ENCODE measurements around the gene BMX.

BMX gene

GRCh38 chrX:15563056-15563455, 62.4 kb downstream of the BMX start:
- TF ChIP-seq JUND (IDR thresholded peaks at IDR 0.05; ENCODE audit: low read depth): no peak
- in situ Hi-C loops (cut with HindIII; ENCODE audit: low pct_unique_long_range_greater_than_20kb, low sequenced_read_pairs): no loop called here
- no peak for DNase-seq (ENCODE audit: low read depth in 1 of 2, low spot score in 1 of 2)

DNA sequence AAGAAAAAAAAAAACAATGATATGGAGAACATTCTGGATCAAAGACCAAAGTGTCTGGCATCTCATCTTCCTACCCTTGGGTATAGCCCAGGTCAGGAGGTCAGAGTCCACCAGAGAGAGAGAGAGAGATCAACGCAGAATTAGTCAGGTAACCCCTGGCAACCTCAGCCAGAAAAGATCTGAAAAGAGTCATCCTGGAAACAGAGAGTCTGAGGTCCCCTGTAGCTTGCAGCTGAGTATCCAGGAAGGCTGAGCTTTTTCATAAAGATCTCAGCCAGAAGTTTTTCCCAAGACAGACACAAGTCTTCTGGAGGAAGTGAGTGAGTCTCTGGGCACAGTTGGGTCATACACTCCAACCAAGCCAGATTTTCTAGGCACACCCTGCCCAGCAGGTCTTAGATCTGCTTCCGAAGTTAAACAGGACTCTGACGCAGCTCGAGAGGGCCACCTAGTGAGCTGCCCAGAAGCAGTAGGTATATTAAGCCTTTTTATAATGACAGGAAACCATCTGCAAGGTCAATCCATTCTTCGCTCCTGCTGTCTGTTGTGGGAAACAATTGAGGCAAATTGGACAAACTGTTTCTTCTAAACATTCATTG, 64.5 kb downstream of the BMX start:
- in situ Hi-C loops (cut with HindIII; ENCODE audit: low pct_unique_long_range_greater_than_20kb, low sequenced_read_pairs): no loop called here
- TF ChIP-seq JUND (IDR thresholded peaks at IDR 0.05; ENCODE audit: low read depth): no peak

GRCh38 chrX:15566244-15566643, 65.6 kb downstream of the BMX start:
- TF ChIP-seq JUND (IDR thresholded peaks at IDR 0.05; ENCODE audit: low read depth): no peak

More for the DNA sequence above, 64.5 kb downstream of the BMX start:
- peak; percentile 7 to 87 for DNase-seq (ENCODE audit: low read depth in 1 of 2, low spot score in 1 of 2)

DNA sequence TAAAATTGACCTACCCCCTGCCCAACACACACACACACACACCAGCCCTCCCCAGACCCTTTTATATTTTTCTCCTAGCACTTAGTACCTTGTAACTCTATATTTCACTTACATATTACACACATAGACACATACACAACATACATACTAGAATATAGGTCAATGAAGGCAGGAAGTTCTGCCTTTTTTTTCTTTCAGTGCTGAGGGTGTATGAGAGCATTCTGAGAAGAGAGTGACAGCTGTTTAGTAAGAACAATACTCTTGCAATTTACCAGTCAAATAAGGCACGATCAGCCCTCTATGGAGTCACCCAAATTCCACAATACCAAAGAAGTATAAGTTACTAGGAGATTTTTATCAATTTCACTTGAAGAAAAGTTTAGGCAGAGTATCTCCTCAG, 66.7 kb downstream of the BMX start:
- TF ChIP-seq JUND (IDR thresholded peaks at IDR 0.05; ENCODE audit: low read depth): no peak
- DNase-seq (ENCODE audit: low read depth in 1 of 2, low spot score in 1 of 2): no peak
- in situ Hi-C loops (cut with HindIII; ENCODE audit: low pct_unique_long_range_greater_than_20kb, low sequenced_read_pairs): no loop called here

More at GRCh38 chrX:15566244-15566643, 65.6 kb downstream of the BMX start:
- no peak for DNase-seq (ENCODE audit: low read depth in 1 of 2, low spot score in 1 of 2)
- in situ Hi-C loops (cut with HindIII; ENCODE audit: low pct_unique_long_range_greater_than_20kb, low sequenced_read_pairs): no loop called here

DNA sequence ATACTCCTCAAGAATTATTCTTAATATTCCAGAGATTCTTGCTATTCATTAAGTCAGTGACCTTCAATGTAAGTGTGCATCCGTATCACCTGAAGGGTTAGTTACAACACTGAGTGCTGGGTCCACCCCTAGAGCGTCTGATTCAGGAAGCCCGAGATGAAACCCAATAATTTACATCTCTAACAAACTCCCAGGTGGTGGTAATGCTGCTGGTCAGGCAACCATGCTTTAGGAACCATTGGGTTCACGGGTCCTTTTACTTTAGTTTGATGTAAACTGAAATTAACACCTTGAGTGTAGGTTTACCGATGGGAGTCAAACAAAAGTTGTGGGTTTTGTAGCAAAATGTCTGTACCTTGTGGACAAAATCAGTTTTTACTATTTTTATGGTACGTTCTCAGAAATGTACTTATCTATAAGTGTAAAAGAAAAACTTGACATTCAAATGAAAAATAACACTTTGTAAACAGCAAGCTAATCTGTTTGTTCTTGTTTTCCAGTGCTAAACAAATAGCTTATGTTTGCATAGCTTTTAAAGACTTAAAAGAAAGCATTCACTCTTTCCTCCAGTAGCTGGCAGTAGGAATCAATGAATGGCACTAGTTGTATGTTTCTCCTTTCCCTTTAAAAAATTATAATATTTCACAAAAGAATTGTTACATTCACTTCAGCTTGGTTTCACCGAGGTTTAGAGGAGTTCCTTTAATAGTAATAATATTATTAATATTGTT, 67.4 kb downstream of the BMX start:
- DNase-seq (ENCODE audit: low read depth in 1 of 2, low spot score in 1 of 2): peak; percentile 10 to 63
- TF ChIP-seq JUND (IDR thresholded peaks at IDR 0.05; ENCODE audit: low read depth): no peak
- in situ Hi-C loops (cut with HindIII; ENCODE audit: low pct_unique_long_range_greater_than_20kb, low sequenced_read_pairs): no loop called here

DNA sequence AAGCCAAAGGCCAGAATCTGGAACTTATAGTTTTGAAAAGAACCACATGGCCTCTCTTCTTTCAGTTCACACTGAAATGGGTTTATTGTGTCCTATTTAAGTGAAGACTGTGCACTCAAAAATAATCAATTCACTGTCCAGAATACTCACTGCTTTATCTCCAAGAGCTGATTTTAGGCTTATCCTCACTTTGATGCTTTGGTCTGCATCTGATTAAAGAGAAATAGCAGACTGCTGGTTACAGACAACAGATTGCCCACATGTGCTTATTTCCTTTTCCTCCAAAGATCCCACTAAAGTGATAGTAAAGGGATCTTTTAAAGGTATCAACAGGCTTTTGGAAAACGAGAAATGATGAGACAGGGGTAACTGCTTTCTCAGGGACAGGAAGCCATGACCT, 69.5 kb downstream of the BMX start:
- TF ChIP-seq JUND (IDR thresholded peaks at IDR 0.05; ENCODE audit: low read depth): no peak
- in situ Hi-C loops (cut with HindIII; ENCODE audit: low pct_unique_long_range_greater_than_20kb, low sequenced_read_pairs): no loop called here

DNA sequence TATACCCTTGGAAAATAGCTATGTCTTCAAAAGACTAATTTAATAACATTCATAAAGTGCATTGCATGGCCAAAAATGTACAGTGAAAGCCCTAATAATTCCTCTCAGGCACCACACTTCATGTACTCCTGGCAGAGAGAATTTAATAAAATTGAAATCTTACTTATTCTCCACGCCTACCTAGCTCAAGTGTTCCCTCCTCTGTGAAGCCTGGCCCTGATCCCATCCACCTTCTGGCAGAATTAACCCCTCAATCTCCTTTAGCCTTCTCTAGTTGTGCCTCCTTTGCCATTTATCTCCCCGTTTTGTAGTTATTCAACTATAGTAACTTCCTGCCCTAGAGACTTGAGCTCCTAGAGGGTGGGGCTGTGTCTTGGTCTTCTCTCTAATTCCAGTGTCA, 73.4 kb downstream of the BMX start:
- no peak for TF ChIP-seq JUND (IDR thresholded peaks at IDR 0.05; ENCODE audit: low read depth)
- no peak for DNase-seq (ENCODE audit: low read depth in 1 of 2, low spot score in 1 of 2)
- in situ Hi-C loops (cut with HindIII; ENCODE audit: low pct_unique_long_range_greater_than_20kb, low sequenced_read_pairs): no loop called here

More for the DNA sequence above, 69.5 kb downstream of the BMX start:
- no peak for DNase-seq (ENCODE audit: low read depth in 1 of 2, low spot score in 1 of 2)

GRCh38 chrX:15576019-15576418, 75.4 kb downstream of the BMX start:
- no peak for TF ChIP-seq JUND (IDR thresholded peaks at IDR 0.05; ENCODE audit: low read depth)
- DNase-seq (ENCODE audit: low read depth in 1 of 2, low spot score in 1 of 2): no peak
- in situ Hi-C loops (cut with HindIII; ENCODE audit: low pct_unique_long_range_greater_than_20kb, low sequenced_read_pairs): no loop called here

GRCh38 chrX:15579778-15580747, 79.5 kb downstream of the BMX start:
- in situ Hi-C loops (cut with HindIII; ENCODE audit: low pct_unique_long_range_greater_than_20kb, low sequenced_read_pairs): no loop called here
- no peak for TF ChIP-seq JUND (IDR thresholded peaks at IDR 0.05; ENCODE audit: low read depth)
- no peak for DNase-seq (ENCODE audit: low read depth in 1 of 2, low spot score in 1 of 2)

- TF ChIP-seq JUND (IDR thresholded peaks at IDR 0.05; ENCODE audit: low read depth): no peak
- peak; percentile 25 to 39 for DNase-seq (ENCODE audit: low read depth in 1 of 2, low spot score in 1 of 2)
- in situ Hi-C loops (cut with HindIII; ENCODE audit: low pct_unique_long_range_greater_than_20kb, low sequenced_read_pairs): no loop called here
These were observed 93.8 kb downstream of the BMX start for GRCh38 chrX:15594371-15594770.

DNA sequence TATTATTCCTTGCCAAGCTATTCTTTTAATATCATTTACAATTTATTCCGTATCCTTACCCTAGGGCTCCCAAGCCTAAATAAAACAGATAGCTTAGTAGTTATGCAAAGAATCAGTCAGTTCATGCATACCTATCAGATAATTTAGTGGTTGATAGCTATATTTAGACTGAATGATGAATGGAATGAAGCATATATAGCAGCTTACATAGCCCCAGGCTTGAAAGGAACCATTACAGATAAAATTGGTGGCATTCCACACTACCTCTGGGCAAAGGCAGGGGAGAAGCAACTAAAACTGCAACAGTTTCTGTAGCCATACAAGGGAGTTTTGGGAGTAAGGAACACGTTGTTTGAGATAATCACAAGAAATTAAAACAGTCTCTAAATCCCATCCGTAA, 97.4 kb downstream of the BMX start:
- TF ChIP-seq JUND (IDR thresholded peaks at IDR 0.05; ENCODE audit: low read depth): no peak; the same call in 1 of the 2 replicates
- in situ Hi-C loops (cut with HindIII; ENCODE audit: low pct_unique_long_range_greater_than_20kb, low sequenced_read_pairs): no loop called here
- no peak for DNase-seq (ENCODE audit: low read depth in 1 of 2, low spot score in 1 of 2)

DNA sequence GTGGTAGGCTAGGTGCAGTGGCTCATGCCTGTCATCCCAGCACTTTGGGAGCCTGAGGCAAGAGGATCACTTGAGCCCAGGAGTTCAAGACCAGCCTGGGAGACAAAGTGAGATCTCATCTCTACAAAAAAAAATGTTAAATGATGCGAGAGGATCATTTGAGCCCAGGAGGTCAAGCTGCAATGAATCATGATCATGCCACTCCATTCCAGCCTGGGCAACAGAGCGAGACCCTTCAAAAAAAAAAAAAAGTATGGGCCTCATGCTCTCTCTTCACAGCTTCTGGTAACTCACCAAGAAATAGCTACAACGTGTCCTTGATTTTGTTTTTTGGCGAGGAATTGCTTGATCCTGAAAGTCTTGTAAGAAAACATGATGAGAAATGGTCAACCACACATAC, 98.9 kb downstream of the BMX start:
- in situ Hi-C loops (cut with HindIII; ENCODE audit: low pct_unique_long_range_greater_than_20kb, low sequenced_read_pairs): no loop called here
- DNase-seq (ENCODE audit: low read depth in 1 of 2, low spot score in 1 of 2): no peak
- no peak for TF ChIP-seq JUND (IDR thresholded peaks at IDR 0.05; ENCODE audit: low read depth)

DNA sequence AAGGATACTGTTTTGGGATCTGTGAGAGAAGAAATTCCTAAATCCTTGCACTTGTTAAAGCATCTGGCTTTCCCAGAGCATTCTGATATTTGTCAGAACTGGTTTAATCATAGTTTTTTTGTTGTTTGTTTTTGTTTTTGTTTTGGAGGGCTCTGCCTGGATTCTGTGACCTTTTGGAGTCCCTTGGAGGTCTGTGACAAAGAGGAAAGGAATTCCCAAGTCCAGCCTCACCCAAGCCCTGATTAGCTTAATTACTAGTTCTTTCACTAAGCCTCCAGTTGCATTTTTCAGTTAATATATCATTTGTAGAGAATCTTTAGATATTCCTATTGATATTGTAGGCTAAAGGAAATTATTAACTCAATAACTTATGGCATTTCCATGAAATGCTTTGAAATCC, 99.4 kb downstream of the BMX start:
- TF ChIP-seq JUND (IDR thresholded peaks at IDR 0.05; ENCODE audit: low read depth): no peak
- no peak for DNase-seq (ENCODE audit: low read depth in 1 of 2, low spot score in 1 of 2)
- in situ Hi-C loops (cut with HindIII; ENCODE audit: low pct_unique_long_range_greater_than_20kb, low sequenced_read_pairs): no loop called here

Data from T47D (cell line).